Measurements from ENCODE around the gene CLCN6.

- TF ChIP-seq CTCF (conservative IDR thresholded peaks at IDR 0.05; ENCODE audit: low read depth, low read length), result no peak
- TF ChIP-seq EZH2 (IDR thresholded peaks at IDR 0.05; ENCODE audit: borderline replicate concordance, low read depth, low read length, poor library complexity, severe bottlenecking), result no peak
Measured at GRCh38 chr1:11781297-11781696, 24.7 kb upstream of the CLCN6 start.

Measured in A673 (cell line).